RPMI7951 (cell line): ENCODE results near the gene IVD. TPM values are rescaled to one million over a fixed set of nuclear protein-coding genes. Genes with fewer than 3 reads are reported as not detected.

Source experiments
- DNase-seq: peaks from one replicate; pipeline ENCODE4 v3.0.0-alpha.2; 2012; ENCODE audit warnings: low read depth
- total RNA-seq: library from RNA; depleted of rRNA; stranded (reverse); fragments of >200 nt; shearing (Covaris generic); gene quantifications from 2 replicates; pipeline ENCODE4 v1.2.3, GENCODE V29; 2014

The IVD gene
- total RNA-seq, 1 experiment from 2014 or later: 24.5 TPM

DNA sequence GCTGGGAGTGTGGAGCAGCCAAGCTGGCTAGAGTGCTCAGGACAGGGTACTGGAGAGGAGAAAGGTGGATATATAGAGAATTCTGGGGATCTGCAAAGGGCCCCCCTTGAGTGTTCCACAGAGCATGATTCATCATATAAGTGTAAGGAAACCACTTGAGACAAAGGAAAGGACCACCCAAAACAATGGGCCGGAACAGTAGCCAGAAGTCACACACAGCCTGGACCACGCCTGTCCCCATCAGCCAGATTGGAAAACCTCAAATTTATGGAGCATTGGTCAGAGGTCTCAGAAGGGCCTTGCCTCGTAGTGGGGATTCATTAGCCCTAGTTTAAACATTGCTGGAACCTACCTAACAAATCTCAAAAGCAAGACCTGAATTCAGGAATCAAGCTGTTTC, 28.0 kb upstream of the IVD start:
- DNase-seq: no peak

DNA sequence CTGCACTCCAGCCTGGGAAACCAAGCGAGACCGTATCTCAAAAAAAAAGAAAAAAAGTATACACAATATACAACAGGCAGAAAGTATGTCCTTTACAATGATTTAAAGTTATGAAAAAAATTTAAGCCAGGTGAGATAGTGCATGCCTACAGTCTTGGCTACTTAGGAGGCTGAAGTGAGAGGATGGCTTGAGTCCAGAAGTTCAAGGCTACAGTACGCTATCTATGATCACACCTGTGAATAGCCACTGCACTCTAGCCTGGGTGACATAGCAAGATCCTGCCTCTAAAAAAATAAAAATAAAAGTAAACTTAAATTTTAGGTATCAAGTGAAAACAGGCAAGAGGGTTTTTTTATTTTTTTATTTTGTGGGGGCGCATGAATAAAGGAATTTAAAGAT, 26.2 kb upstream of the IVD start:
- no peak for DNase-seq

DNA sequence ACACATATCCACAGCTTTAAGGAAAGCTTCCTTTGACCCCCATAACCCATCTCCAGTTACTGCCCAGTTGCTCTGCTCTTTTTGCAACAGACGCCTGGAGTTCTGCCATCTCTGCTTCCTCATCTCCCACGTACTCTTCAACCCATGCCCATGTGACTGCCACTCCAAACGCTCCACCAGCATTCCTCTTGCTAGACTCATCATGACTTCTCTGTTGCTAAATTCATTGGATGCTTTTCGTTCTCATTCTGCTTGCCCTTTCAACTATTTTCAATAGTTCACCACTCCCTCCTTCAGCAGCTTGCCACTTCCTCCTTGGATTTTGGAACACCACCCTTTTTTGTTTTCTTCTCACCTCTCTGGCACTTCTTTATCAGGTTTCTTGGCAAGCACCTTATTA, 25.7 kb upstream of the IVD start:
- peak; percentile 91 for DNase-seq

DNA sequence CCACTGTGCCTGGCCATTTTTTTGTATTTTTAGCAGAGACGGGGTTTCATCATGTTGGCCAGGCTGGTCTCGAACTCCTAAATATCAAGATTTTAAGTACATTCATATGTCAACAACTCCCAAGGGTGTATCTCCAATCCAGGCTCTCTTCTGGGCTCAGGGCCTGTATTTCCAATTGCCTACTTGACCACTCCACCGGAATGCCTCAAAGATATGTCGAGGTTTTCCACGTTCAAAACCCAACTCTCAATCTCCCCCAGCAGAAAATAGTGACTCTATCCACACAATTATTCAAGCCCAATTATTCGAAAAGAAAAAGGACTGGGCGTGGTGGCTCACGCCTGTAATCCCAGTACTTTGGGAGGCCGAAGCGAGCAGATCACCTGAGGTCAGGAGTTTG, 25.0 kb upstream of the IVD start:
- no peak for DNase-seq

DNA sequence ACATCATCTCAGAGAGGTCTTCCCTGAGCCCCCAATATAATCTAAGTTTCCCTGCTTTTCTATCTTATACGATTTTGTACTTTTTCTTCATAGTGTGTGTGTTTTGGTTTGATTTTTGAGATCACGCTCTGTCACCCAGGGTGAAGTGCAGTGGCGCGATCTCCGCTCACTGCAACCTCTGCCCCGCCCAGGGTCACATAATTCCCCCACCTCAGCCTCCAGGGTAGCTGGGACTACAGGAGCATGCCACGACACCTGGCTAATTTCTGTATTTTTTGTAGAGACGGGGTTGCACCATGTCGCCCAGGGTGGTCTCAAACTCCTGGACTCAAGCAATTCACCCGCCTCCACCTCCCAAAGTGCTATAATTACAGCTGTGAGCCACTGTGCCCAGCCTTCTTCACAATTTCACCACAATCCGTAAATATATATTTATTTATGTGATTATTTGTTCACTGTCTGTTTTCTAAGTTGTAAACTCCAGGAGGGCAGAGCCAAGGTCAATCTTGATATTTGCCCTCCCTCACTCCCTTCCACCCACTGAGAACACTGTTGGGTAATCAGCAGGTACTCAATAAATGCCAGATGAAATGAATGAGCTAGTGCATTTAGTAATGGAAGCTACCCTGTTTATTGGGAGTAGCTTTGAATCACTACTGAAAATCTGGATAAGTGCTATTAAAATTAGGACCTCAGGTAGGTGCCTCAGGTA, 23.6 kb upstream of the IVD start:
- no peak for DNase-seq

DNA sequence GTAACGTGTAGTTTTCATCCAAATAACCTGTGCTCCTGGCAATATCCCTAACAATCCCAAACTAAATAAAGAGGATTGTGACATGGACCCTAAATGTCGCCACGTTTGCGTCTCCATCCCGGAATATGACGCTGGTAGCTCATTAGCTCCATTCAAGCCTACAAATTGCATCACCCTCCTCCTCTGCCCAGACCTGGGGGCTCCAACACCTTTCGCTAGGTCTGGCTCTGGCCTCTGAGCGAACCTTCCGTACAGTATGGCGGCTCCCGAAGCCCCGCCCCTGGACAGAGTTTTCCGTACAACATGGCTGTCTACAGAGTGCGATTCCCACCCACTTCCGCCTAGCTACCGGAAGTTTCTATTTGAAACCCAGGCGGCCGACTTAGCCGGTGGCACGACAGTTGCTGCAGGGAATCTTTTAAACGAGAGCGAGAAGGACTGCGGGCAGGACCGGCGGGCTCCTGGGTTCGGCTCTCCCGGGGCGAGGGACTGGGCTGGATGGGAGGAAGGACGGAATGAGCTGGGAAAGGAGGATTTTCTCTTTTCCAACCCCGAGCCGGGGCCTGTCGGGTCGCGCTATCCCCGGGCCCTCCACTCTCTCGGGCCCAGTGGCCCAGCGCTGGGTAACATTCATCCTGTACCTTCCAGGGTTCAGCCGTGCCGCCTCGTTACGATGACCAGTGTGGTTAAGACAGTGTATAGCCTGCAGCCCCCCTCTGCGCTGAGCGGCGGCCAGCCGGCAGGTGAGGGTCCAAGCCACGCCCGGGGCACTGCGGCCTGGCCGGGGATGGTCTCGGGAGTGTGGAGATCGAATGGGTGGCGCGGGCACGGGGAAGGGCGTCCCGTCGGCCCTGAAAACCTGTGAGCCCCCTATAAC, 22.8 kb upstream of the IVD start, which contains the start of gene KNSTRN:
Gene KNSTRN (plus strand): TSS at position 142 of the 877 bp plus-strand sequence. CDS start 115 bp downstream, at position 257.
- peak; percentile 94 for DNase-seq

DNA sequence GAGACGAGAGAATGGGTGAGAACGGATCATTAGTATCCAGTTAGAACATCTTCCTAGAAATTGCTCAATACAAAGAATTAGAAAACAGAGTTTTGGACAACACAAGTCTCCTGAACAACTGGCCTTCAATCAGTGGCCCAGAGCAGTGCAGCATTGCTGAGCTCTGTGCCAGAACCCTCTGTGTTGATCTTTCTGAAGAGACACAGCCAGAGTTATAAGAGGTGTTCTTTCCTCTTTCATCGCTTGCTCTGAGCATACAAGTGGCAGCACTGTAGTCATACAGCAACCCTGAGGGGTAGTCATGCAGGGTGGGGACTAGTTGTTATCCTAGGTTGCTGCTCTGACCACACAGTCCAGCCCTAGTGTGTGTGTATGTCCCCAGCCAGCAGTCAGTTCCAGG, 19.1 kb upstream of the IVD start:
- DNase-seq: no peak

DNA sequence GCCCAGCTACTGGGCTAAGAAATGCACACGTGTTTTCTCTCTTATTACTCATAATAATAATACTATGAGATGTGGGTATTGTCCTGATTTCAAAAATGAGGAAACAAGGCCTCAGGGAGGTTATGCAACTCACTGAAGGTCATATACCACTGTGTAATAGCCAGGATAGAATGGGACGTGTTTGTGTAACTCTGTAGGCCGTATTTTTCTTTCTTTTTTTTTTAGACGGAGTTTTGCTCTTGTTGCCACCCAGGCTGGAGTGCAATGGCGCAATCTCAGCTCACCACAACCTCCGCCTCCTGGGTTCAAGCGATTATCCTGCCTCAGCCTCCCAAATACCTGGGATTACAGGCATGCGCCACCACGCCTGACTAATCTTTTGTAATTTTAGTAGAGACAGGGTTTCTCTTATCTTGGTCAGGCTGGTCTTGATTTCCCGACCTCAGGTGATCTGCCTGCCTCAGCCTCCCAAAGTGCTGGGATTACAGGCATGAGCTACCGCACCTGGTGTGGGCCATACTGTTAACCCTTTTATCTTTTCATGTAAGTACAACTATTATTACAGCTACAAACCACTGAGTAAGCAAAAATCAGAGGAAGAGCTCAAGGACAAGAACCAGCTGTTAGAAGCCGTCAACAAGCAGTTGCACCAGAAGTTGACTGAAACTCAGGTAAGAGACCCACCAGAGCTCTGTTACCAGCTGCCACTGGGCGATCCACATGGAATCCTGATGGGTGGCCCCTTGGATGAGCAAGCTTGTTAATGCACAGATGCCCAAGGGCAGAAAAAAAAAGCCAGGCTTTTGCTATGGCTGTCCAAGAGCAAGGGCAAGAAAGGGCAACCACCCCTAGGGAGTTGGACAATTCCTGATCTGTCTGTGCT, 16.4 kb upstream of the IVD start:
- DNase-seq: no peak

DNA sequence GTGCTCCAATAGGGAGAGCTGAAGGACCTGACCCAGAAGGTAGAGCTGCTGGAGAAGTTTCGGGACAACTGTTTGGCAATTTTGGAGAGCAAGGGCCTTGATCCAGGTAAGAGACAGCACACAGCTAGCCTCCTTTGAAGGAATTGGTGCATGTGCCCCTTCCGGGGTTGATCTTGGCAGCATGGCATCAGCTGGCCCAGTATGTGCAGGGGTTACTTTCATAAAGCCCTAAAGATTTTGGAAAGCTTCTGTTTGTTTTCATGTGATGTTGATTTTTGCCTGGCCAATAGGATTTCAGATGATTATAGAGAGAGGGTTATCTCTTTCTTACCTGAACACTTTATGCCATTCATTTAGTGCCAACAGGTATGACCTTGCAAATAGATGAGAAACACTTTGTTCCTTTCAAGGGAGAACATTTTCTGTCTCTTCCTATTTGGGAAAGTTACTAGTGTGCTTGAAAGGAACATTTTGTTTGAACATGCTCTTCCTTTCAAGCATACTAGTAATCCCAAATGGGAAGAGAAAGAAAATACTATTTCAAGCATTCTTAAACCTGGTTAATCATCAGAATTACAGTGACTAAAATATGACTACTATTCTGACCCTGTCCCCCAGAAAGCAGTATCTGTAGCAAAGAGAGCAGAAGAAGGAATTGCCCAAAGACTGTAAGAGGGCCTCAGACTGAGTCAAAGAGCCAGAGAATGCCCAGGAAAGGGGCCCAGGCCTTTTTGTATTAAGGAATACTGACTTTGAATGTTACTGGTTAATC, 15.6 kb upstream of the IVD start:
- no peak for DNase-seq

DNA sequence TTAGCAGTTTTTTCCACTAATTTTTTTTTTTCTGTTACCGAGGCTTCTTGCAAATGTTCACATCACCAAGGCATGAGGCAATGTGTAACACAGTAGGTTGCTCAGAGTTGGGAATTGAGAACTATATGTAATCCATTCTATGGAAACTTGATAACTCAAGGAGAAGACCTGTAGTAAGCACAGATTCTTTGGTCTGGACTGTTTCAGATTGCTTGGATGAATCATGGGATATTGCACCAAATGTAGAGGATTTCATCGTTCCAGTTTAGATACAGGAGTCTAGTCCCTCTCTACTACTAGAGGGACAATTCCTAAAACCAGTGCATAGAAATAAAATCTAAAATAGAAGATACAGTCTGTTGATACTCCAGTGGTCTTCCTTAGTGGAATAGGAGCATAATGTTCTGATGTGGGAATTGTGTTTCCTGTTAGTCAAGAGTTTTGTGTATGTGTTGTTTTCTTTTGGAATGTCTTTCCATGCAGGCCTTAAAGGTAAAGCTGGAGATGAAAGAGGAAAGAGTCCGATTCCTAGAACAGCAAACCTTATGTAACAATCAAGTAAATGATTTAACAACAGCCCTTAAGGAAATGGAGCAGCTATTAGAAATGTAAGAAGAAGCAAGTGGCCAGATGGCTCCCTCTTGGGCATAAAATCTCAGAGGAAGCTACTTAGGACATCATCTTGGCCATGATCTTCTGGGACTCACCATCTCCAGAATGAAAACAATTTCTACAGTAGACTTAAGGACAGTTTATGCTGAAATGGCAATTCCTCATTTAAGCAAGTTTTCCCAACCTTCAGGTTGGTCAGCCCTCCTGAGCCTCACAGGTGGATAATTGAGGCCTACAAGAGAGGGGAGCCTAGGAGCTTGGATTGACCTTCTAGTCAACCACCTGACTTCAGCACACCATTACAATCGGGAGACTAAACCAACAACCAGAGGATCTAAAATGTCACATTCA, 12.3 kb upstream of the IVD start:
- DNase-seq: no peak

DNA sequence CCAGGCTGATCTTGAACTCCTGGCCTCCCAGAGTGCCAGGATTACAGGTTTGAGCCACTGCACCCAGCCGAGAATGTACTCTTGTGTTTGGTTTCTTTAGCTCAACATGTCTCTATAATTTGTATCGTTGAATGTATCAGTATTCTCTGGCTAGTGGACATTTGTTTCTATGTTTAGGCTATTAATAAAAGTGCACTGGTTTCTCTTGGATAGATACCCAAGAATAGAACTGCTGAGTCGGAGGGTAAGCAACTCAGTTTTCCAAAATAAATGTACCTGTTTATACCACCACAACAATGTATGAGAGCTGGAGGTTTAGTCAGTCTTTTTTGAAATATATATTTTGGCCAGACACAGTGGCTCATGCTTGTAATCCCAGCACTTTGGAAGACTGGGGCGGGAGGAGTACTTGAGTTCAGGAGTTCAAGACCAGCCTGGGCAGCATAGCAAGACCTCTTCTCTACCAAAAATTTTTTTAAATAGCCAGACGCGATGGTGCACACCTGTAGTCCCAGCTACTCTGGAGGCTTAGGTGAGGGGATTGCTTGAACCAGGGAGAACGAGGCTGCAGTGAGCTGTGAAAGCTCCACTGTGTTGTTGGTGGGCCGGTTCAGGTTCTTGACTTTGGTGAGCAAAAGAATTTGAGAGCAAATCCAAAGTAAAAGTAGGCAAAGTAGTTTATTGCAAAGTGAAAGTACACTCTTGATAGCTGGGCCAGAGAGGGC, 7.7 kb upstream of the IVD start:
- DNase-seq: no peak

DNA sequence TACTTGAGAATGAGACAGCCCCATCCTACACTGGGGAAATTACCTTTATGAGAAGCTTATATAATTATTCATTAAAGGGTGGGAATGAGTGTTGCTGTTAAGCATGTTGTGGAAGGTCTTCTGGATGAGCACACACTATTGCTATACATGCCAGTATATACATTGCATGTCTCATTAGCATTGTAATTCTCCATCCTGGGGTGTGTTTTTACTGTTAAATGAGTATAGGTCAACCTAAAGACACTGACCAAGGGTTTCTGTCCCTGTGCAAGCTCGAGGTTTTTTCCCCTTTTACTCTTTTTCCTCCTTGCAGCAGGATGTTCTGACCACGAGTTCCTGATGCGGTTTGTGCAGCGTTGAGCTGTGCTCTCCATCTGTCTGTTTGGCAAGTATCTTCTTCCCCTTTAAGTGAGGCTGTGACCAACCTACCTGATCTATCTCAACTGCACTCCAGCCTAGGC, 7.2 kb upstream of the IVD start:
- no peak for DNase-seq

DNA sequence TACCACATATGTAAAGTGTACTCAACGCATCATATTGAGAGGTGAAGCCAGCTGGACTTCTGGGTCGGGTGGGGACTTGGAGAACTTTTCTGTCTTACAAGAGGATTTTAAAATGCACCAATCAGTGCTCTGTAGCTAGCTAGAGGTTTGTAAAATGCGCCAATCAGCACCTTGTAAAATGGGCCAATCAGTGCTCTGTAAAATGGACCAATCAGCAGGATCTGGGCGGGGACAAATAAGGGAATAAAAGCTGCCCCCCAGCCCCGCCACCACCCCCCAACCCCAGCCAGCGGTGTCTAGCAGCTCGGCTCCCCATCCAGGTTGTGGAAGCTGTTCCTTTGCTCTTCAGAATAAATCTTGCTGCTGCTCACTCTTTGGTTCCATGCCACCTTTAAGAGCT, 6.2 kb upstream of the IVD start:
- DNase-seq: no peak

DNA sequence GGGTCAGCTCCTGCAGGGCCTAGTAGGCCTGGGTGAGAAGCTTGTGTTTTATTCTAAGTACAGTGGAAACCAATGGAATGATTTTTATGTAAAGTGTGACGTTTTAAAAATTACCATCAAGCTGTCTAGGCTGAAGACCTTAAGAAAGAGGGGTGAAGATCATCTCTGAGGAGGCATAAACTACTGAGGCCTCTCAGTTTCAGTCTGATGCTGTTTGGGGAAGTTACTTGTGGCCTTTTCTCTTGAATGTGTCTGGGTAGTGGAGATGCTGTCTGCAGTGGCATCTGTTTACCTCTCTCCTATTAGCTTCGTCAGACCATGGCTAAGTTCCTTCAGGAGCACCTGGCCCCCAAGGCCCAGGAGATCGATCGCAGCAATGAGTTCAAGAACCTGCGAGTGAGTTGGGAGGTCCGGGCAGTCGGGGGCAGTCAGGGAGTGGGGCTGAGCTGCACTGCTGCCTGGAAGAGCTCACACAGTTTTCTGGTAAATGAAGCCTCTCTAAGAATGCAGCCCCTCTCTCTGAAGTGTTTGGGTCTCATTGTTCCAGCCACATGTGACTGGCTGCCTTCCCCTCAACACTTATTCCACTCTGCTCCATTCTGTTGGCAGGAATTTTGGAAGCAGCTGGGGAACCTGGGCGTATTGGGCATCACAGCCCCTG, 1.9 kb downstream of the IVD start:
- no peak for DNase-seq

DNA sequence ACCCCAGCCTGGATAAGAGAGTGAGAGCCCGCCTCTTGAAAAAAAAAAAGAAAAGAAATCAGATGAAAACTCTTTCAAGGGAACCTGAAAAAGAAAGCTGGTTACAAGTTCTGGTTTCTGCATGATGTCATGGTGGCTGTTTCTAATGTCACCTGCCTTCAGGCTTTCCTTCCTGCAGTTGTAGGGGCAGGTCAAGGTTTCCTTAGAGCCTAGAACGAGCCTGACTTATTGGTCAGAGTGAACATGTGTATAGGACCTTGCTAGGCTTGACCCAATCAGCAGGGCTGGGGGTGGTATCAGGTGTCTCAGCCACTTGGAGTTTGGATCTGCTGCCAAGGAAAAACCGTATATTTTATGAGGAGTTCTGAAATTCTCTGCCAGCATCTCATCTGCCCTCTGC, 3.8 kb downstream of the IVD start:
- no peak for DNase-seq

DNA sequence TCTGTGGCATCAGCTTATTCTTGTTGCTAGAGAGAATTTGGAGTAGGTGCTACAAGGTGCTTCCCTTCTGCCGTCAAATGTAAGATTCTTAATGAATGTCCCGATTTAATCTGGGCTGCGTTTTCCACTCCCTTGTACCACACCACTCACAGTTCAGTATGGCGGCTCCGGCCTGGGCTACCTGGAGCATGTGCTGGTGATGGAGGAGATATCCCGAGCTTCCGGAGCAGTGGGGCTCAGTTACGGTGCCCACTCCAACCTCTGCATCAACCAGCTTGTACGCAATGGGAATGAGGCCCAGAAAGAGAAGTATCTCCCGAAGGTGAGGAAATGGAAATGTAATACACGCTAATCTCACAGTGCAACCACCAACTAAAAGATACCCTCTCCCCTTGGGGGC, 4.9 kb downstream of the IVD start:
- DNase-seq: no peak

DNA sequence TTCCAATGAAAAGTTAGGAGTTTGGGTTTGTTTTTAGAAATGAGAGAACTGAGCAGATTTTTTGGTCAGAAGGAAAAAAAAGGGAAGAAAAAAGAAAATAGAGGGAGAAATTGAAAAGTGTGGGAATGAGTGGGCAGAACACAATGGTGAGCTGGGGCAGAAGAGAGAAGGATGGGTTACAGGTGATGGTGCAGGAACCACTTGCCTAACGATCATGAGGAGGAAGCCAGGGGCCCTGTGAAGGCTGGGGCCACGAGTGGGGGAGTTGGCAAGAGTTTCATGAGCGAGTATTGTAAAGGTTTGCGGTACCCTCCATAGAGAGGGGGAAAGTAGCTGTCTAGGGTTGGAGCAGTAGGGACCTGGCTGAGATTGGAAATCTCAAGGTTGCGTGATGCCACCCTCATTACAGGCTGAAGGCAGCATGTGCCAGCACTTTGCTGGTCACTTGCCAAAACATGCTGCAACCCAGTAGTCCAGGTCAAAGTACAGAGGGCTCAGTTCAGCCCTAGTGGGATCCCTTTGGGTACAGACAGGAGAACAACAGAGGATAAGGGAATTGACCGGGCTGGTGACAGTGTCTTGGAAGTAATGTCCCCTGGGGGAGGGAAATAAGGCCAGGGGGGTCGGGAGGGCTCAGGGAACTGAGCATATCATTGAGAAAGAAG, 6.6 kb downstream of the IVD start:
- DNase-seq: no peak

DNA sequence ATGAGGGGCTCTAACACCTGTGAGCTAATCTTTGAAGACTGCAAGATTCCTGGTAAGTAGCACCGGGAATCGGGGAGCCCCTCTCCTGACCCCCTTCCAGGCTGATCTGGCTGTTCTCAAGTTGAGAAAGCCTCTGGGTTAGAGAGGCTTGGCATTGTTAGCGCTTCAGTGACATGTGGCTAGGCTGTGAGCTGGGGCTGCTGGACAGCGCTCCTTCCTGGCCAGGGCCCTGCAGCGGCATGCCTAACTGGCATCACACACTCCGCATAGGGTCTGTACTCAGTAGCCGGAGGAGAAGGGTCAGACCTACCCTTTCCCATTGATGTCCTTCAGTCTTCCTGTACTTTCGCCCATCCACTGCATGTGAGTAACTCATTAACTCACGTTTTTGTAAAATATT, 7.4 kb downstream of the IVD start:
- DNase-seq: no peak
